ENCODE measurements around the gene SLC25A25.
A peak's percentile ranks its signal among the peaks of the same experiment; 100 is the strongest.

The SLC25A25 gene

DNA sequence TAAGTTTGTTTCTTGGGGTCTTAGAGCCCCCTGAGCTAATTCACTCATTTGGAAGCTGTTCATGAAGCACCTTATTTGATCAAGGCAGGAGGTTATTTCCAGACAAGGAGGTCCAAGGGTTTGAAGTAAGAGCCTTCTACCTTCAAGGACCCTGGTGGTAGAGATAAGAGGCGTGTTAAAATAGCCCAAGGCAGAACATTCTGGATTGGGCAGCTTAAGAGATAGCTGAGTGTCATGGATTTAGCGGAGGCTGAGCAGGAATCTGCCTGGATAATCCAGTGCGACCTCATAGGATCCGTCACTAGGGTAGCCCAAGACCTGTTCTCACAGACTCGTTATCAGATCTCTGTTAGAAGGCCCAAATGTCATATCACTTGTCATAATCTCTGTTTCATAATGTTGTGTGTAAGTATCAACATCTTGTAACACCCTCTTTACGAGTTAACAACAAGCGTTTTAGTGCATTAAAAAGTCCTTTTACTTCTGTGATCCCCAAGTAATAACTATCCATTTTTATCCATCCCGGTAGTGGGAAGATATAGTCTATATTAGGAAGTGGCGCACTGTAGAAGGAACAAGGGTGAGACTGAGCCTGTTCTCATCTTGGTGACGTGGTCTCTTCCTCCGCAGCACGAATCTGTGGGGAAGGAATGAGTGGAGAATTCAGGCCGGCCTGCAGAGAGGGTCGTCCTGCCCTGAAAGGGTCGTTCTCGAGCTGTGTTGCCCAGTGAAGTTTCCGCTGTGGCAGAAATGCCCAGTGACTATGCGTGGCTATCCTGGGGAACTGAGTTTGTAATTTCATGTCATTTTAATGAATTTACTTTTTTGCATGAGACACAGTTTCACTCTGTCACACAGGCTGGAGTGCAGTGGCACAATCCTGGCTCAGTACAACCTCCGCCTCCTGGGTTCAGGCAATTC lies 28.8 kb downstream of the SLC25A25 start:
- DNase-seq = no peak

DNA sequence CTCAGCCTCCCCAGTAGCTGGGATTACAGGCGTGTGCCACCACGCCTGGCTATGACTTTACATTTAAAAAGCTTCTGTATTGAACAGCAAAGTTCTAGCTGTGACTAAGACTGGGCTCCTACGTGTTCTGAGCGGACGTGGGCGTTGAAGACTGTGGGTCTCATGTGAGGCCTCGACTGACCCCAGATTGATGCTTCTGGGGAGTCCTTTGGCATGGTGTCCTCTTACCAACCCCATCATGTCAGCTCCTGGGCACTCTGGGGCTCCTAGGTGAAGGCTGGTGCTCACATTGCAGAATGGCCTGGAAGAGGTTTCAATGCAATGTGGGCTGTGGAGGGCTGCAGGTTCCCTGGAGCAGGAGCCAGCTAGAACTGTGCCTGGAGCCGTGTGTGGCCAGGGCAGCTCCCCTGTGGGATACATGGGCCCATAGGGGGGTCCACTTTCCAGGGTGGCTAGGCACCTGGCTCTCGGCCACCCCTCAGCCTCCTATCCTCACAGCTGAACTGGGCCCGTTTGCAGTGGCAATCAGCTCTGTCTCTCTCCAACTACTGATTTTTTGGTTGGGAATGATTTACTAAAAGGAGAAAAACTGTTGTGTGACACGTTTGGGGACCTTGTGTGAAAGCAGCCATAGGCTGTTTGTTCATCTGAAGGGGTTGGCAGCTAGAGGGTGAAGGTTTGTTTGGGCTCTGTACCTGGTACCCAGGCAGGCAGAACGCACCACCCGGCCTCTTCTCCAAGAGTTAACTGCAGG lies 29.7 kb downstream of the SLC25A25 start:
- DNase-seq = no peak

DNA sequence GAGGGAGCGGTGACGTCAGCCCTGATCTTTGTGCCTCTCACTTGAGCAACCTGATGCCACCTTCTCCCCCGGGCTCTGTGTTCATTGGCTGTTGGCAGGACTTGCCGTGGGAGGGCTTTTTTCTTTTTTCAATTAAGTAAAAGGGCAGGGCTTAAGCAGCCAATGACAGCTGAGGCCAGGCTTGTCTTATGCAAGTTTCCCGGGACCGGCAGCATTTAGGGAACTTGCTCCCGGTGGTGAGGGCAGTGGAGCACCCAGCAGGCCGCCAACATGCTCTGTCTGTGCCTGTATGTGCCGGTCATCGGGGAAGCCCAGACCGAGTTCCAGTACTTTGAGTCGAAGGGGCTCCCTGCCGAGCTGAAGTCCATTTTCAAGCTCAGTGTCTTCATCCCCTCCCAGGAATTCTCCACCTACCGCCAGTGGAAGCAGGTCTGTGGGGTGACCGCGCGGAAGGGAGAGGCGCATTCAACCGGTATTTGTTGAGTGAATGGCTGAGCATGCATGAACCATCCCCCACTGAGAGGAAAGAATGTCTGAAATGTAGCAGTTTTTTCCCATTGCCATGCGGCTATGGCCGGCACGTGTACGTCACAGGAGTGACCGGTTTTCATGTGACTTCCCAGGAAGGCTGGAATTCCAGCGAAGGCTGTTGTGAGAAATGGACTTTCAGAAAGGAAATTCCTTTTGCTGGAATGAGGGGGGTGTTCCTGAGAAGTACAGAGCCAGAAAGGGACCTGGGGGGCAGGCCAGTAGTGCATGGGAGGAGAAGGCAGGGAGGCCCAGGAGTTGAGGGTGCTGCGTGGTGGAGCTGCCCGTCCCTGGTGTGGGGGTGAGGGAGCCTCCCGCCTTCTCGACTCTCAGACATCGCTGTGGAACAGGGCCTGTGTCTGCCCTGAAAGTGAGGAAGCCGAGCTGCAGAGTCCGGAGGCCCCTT lies 30.5 kb downstream of the SLC25A25 start:
- DNase-seq = peak in 56 of 58 donors; percentile 33 to 94 (median 78)

DNA sequence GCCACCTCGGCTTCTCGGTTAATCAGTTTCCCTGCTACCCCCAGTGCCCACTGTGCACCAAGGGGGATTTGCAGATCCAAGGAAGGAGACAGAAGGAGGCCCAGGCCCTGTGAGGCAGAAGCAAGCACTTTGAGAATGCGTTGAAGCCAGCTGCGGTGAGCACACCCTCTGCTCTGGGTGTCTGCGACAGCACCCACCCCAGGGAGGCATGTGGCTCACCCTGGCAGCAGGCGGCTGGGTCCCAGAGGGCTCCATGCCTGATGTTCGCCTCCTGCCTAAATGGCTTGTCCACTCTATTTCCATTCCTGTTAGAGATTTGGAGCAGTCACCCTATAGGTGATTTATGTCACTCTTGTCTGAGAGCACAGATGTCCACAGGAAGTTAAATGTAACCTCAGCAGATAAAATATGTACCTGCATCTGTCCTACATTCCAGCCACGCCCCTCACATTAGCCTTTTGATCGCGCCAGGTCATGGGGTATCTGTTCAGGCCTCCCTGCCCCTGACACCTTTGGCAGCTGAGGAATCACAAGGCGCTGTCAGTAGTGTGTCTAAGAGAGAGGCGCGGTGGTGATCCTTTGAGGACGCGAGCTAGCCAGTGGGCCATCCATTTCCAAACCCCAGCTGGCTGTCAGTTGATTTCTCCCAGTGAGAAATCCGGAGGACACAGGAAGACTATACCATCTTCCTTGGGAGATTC lies 31.3 kb downstream of the SLC25A25 start:
- DNase-seq = peak in 1 of 58 donors; percentile 31

DNA sequence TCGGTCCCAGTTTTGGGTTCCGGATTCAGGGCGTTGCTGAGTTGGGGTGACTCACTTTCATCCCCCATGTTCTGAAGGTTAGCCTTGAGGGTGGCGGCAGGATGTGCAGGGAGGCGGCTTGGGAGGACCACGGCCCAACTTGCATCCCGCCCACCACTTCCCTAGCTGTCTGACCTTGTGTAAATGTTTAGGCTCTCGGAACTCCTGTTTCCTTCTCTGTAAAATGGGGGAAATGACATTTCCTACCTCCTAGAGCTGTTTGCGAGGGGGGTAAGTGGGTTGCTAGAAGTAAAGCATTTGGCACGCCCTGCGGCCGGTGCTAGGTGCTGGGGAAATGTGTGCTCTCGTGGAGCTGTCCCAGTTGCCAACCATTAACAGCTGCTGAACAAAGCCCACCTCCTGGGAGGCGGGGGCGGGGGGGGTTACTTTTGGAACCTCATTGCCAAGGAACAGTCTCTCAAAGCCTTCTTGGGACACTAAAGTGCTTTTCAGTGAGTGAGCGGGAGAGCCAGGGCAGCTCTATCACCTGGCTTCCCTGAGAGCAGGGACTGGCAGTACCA lies 32.0 kb downstream of the SLC25A25 start:
- DNase-seq = peak in 14 of 58 donors; percentile 17 to 56 (median 34)

DNA sequence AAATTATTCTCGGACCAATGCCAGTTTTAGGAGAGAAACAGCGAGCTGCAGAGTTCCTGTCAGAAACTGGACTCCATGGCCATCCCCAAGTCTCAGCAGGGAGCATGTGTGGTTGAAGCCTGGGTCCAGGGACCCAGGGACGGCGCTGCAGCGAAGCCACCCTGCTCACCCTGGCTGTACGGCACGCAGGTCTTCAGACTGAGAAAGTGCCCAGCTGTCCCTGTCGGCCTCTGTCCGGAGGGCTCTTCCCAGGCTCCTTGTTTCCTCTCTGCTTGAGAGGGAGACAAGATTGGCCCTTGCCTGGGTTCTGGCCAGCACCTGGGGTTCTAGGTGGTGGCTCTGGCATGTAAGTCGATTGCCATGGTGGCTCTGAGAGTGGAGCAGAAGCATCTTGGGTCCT lies 32.5 kb downstream of the SLC25A25 start:
- DNase-seq = no peak

DNA sequence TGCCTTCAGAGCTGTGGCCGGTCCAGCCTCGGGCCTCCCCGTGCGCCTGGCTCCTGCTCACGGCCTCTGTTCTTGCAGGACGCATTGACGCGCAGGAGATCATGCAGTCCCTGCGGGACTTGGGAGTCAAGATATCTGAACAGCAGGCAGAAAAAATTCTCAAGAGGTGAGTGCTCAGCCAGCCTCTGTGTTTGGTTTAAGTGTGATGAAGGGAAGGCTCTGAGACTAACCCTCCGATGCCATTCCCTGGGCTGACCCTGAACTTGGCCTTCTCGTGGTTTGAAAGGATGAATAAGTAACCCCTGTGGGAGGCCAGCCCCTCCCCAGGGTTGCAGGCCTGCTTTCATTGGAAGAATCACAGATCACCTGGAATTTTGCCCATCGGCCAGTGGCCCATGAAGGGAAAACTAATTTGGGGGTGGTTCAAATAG lies 33.2 kb downstream of the SLC25A25 start:
- no peak for DNase-seq

DNA sequence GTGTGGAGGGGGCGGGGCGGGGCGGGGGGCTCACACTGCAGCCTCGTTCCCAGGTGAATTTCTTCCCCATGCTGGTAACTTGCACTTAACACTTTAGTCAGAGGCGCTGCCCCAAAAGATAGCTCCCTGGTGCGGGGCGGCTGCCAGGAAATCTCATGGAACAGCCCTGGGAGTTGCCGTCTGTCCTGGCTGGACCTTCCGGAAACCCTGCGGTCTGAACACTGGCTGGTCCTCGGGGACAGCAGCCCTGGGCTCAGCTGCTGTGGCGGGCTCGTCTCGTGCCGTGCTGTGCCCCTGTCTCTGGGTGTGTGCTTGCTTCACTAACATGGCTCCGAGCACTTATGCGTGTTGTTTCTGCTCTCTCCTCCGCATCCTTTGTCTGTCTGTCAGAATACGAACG lies 33.7 kb downstream of the SLC25A25 start:
- DNase-seq = no peak

DNA sequence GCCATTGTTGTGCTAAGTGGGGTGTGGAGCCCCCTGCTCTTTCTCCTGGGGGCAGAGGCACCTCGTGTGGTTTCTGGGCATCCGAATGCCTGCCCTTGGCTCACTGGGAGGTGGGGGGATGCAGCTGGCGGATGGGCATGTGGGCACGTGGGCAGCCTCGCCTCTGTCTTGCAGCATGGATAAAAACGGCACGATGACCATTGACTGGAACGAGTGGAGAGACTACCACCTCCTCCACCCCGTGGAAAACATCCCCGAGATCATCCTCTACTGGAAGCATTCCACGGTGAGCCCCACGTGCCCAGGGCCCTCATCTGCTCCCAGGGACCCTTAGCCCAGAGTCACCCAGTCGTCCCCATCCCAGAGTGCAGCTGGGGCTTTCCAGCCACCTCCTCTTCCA lies 34.2 kb downstream of the SLC25A25 start:
- no peak for DNase-seq

DNA sequence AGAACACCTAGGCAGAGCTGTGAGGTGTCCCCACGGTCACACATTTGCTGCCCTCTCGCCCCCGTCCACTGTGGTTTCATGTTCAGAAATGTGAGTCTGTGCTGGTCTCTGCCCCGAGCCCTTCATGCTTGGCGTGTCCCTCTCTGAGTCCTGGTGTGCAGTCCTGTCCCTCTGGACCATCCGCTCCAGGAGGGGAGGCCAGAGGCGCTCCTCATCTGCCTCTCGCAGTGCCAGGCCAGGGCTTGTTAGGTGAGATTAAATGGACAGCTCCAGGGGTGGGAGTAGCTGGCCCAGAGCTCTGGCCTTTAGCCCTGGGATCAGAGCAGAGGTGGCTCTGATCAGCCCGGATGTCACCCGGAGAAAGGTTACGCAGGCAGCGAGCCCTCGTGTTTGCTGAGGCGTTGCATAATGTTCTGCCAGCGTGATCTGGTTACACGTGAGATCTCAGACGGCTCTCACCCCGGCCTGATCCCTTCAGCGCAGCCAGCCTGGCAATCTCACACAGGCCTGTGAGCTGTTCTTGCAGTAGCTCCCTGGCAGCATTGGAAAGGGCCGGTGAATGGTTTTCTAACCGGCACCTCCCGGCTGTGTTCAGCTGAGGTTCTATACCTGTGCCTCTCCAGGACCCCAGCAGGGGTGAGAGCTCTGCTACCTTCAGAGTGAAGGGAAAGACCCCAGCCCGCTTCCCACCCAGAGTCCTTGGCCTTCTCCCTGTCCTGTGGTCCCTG lies 35.0 kb downstream of the SLC25A25 start:
- peak in 1 of 58 donors; percentile 23 for DNase-seq

DNA sequence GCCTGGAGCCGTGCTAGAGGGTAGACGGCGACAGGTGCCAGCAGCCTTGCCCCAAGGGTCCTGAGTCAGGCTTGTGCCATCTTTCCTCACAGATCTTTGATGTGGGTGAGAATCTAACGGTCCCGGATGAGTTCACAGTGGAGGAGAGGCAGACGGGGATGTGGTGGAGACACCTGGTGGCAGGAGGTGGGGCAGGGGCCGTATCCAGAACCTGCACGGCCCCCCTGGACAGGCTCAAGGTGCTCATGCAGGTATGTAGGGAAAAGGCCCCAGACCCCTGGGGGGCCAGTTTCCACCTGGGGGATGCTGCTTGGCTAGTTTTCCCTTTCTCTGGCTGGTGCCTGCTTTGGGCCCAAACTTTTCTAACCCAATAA lies 35.5 kb downstream of the SLC25A25 start:
- no peak for DNase-seq

DNA sequence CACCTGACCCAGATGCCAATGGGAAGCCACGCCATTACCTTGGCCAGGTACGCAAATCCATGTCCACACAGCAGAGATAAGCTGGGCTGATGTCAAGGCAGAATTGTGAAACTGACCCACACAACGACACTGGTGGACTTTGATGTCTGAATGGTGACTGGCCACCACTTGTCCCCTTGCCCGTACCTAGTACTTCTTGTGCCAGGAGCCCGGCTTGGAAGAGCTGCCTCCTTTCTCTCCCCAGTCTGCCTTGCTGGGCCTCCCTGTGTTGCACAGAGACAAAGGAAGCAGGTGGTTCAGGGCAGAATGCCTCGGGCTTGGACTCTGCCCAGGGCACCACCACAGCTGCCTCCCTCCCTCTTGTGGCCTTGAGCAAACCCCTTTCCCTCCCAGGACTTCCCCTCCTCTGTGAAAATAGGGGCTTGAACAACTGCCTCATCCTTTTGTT lies 36.2 kb downstream of the SLC25A25 start:
- no peak for DNase-seq

DNA sequence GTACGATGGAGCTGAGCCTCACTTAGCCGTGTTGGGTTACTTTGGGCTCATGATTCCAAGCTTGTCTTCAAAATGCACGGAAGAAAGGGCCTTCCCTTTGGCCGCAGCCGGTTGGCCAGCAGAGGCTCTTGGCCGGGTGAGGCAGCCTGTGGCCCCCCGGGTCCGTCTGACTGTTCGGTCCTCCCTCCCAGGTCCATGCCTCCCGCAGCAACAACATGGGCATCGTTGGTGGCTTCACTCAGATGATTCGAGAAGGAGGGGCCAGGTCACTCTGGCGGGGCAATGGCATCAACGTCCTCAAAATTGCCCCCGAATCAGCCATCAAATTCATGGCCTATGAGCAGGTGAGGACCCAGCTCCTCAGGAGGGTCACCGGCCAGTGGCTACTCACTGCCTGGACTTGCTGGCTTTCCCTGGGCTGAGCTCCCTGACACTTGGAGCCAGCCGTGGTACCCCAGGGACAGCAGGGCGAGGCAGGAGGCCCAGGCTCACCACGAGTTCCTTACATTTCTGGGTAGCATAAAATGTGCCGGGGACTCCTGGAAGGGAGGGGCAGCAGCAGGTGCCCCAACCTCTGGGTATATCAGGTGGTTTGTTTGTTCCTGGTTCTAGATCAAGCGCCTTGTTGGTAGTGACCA lies 37.6 kb downstream of the SLC25A25 start:
- no peak for DNase-seq

DNA sequence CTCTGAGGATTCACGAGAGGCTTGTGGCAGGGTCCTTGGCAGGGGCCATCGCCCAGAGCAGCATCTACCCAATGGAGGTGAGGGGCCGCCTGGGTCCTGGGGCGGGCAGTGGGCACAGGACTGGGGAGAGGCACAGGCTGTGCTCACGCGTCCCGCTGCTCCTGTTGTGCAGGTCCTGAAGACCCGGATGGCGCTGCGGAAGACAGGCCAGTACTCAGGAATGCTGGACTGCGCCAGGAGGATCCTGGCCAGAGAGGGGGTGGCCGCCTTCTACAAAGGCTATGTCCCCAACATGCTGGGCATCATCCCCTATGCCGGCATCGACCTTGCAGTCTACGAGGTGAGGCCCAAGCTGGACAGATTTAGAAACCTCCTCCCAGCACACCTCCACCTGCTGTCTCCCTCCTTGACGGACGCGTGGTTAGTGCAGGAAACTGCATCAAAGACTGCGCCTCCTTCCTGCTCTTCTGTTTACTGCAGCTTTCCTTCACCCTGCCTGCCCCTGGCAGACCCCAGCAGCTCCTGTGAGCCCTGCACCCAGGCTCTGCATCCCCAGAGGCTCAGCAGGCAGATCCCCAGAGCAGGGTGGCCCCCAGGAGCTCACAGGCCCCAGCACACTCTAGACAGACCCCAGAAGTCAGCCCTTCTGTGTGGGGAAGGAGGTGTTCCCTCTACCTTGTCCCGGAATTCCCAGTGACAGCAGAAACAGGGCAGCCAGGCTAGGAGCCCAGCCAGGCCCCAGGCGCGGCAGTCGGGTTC lies 38.3 kb downstream of the SLC25A25 start:
- DNase-seq = no peak

DNA sequence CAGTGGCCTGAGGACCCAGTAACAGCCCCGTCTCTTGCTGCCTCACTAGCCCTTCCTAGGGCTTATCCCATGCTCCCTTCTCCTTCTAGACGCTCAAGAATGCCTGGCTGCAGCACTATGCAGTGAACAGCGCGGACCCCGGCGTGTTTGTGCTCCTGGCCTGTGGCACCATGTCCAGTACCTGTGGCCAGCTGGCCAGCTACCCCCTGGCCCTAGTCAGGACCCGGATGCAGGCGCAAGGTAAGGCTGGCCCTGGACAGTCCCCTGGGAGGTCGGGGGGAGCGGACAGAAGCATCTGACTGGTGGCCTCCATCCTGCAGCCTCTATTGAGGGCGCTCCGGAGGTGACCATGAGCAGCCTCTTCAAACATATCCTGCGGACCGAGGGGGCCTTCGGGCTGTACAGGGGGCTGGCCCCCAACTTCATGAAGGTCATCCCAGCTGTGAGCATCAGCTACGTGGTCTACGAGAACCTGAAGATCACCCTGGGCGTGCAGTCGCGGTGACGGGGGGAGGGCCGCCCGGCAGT lies 39.0 kb downstream of the SLC25A25 start:
- no peak for DNase-seq

DNA sequence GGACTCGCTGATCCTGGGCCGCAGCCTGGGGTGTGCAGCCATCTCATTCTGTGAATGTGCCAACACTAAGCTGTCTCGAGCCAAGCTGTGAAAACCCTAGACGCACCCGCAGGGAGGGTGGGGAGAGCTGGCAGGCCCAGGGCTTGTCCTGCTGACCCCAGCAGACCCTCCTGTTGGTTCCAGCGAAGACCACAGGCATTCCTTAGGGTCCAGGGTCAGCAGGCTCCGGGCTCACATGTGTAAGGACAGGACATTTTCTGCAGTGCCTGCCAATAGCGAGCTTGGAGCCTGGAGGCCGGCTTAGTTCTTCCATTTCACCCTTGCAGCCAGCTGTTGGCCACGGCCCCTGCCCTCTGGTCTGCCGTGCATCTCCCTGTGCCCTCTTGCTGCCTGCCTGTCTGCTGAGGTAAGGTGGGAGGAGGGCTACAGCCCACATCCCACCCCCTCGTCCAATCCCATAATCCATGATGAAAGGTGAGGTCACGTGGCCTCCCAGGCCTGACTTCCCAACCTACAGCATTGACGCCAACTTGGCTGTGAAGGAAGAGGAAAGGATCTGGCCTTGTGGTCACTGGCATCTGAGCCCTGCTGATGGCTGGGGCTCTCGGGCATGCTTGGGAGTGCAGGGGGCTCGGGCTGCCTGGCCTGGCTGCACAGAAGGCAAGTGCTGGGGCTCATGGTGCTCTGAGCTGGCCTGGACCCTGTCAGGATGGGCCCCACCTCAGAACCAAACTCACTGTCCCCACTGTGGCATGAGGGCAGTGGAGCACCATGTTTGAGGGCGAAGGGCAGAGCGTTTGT lies 39.6 kb downstream of the SLC25A25 start:
- DNase-seq = no peak
